HEK293 (cell line): ENCODE results near the gene DUSP14.

Experiments
- CTCF ChIP-seq: fragments of 450-650 bp; formaldehyde crosslinking; IDR thresholded peaks from 2 replicates; pipeline ENCODE4 v1.5.1; 2016; ENCODE audit warnings: missing biosample characterization, missing genetic modification characterization
- GLI2 ChIP-seq: fragments of 450-650 bp; formaldehyde crosslinking; IDR thresholded peaks from 2 replicates; pipeline ENCODE4; 2017; ENCODE audit warnings: missing biosample characterization, missing genetic modification characterization, low read depth, borderline replicate concordance
- HOXA7 ChIP-seq: sonication (generic); formaldehyde crosslinking; IDR thresholded peaks from 2 replicates; pipeline ENCODE4 v1.8.1; 2022; ENCODE audit warnings: missing genetic modification reagents, borderline replicate concordance
- MYNN ChIP-seq: fragments of 450-650 bp; formaldehyde crosslinking; IDR thresholded peaks from 2 replicates; pipeline ENCODE4 v1.5.1; 2016; ENCODE audit warnings: missing biosample characterization, missing genetic modification characterization, borderline replicate concordance
- REST ChIP-seq: fragments of 450-650 bp; formaldehyde crosslinking; IDR thresholded peaks from 2 replicates; pipeline ENCODE4 v1.5.1; 2016; ENCODE audit warnings: missing biosample characterization, missing genetic modification characterization
- SETDB1 ChIP-seq: IDR thresholded peaks from one replicate; pipeline ENCODE4 v1.6.1; 2017; ENCODE audit warnings: mild to moderate bottlenecking, low read length, moderate library complexity, mixed read lengths; ENCODE audit not compliant: insufficient read length
- SP7 ChIP-seq: fragments of 450-650 bp; formaldehyde crosslinking; IDR thresholded peaks from 2 replicates; pipeline ENCODE4 v1.5.1; 2016; ENCODE audit warnings: missing biosample characterization, missing genetic modification characterization
- ZBTB17 ChIP-seq: fragments of 450-650 bp; formaldehyde crosslinking; IDR thresholded peaks from 2 replicates; pipeline ENCODE4 v1.5.1; 2016; ENCODE audit warnings: missing biosample characterization, missing genetic modification characterization
- ZNF280C ChIP-seq: fragments of 450-650 bp; formaldehyde crosslinking; IDR thresholded peaks from 2 replicates; pipeline ENCODE4 v1.5.1; 2016; ENCODE audit warnings: missing biosample characterization, missing genetic modification characterization
- ZNF624 ChIP-seq: fragments of 450-650 bp; formaldehyde crosslinking; IDR thresholded peaks from 2 replicates; pipeline ENCODE4 v1.5.1; 2017; ENCODE audit warnings: missing biosample characterization, missing genetic modification characterization
- ZNF664 ChIP-seq: fragments of 450-650 bp; formaldehyde crosslinking; IDR thresholded peaks from 2 replicates; pipeline ENCODE4 v1.5.1; 2016; ENCODE audit warnings: missing biosample characterization, missing genetic modification characterization
- ZSCAN5A ChIP-seq: fragments of 450-650 bp; formaldehyde crosslinking; IDR thresholded peaks from 2 replicates; pipeline ENCODE4 v1.5.1; 2016; ENCODE audit warnings: missing biosample characterization, missing genetic modification characterization

- no peak for TF ChIP-seq MYNN
- TF ChIP-seq GLI2 (tag by site-specific recombination), result no peak
- TF ChIP-seq ZNF624, result no peak
- TF ChIP-seq CTCF (tag by site-specific recombination), result no peak
- TF ChIP-seq HOXA7 (CRISPR knock-in tag), result no peak
- no peak for TF ChIP-seq ZNF280C (tag by site-specific recombination)
- no peak for TF ChIP-seq ZBTB17
- TF ChIP-seq REST (tag by site-specific recombination), result no peak
- no peak for TF ChIP-seq SETDB1
- TF ChIP-seq ZNF664 (tag by site-specific recombination), result no peak
- no peak for TF ChIP-seq SP7 (tag by site-specific recombination)
- no peak for TF ChIP-seq ZSCAN5A
These were observed 46.2 kb downstream of the DUSP14 start for GRCh38 chr17:37535906-37536305.
